ENCODE results near the gene GDI1.
"Not testable (repeated sequence)": the region's sequence is repeated elsewhere in the genome, so short reads cannot be mapped to it uniquely, and the experiment has no call there.

GRCh38 chrX:154388649-154389048 lies 48.3 kb upstream of the GDI1 start:
- not testable (repeated sequence) for TF ChIP-seq POLR2AphosphoS5 (IDR thresholded peaks at IDR 0.05)
- TF ChIP-seq, protein P1, sequence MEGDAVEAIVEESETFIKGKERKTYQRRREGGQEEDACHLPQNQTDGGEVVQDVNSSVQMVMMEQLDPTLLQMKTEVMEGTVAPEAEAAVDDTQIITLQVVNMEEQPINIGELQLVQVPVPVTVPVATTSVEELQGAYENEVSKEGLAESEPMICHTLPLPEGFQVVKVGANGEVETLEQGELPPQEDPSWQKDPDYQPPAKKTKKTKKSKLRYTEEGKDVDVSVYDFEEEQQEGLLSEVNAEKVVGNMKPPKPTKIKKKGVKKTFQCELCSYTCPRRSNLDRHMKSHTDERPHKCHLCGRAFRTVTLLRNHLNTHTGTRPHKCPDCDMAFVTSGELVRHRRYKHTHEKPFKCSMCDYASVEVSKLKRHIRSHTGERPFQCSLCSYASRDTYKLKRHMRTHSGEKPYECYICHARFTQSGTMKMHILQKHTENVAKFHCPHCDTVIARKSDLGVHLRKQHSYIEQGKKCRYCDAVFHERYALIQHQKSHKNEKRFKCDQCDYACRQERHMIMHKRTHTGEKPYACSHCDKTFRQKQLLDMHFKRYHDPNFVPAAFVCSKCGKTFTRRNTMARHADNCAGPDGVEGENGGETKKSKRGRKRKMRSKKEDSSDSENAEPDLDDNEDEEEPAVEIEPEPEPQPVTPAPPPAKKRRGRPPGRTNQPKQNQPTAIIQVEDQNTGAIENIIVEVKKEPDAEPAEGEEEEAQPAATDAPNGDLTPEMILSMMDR (IDR thresholded peaks at IDR 0.05) = not testable (repeated sequence)

All from gastroesophageal sphincter (tissue), 3 donors.